Activated T-helper 1 cell treated with anti-CD3 and anti-CD28 coated beads, Interleukin-12 subunit alpha, Interleukin-12 subunit beta, Interleukin-2, Interleukin-4 antibody, amounts not matched to agents 30 ng/mL and 10 ng/mL and 1 ng/mL, durations not matched to agents 14 hours and 24 hours and 36 hours (primary cell): ENCODE data around the gene ARHGEF33. TPM values are rescaled to one million over a fixed set of nuclear protein-coding genes. Genes with fewer than 3 reads are reported as not detected.

ENCODE experiments used
- DNase-seq: peaks from one replicate; pipeline ENCODE4 v3.0.0; 2021; ENCODE audit warnings: low spot score
- H3K27ac Mint-ChIP-seq: one replicate; pipeline ENCODE4 v1.8.0; 2021; ENCODE audit warnings: mild to moderate bottlenecking, mixed read lengths
- H3K27me3 Mint-ChIP-seq: one replicate; pipeline ENCODE4 v1.8.0; 2022; ENCODE audit warnings: mild to moderate bottlenecking, moderate library complexity, mixed read lengths; ENCODE audit not compliant: insufficient read depth
- H3K36me3 Mint-ChIP-seq: one replicate; pipeline ENCODE4 v1.8.0; 2021; ENCODE audit warnings: low read depth, mixed read lengths
- H3K4me1 Mint-ChIP-seq: one replicate; pipeline ENCODE4 v1.8.0; 2021; ENCODE audit warnings: low read depth, mixed read lengths
- H3K4me3 Mint-ChIP-seq: one replicate; pipeline ENCODE4 v1.8.0; 2021; ENCODE audit warnings: mild to moderate bottlenecking, moderate library complexity, mixed read lengths
- H3K9me3 Mint-ChIP-seq: one replicate; pipeline ENCODE4 v1.8.0; 2021; ENCODE audit warnings: mixed read lengths
- intact Hi-C: fragments of 100-400 bp; cut with micrococcal nuclease; formaldehyde crosslinking; loops from one replicate; pipeline ENCODE4 v1.15.1; 2024
- total RNA-seq: library from RNA; stranded (reverse); gene quantifications from 2 replicates; pipeline ENCODE4 v1.2.3, GENCODE V29; 2022

The ARHGEF33 gene
- total RNA-seq: 0.15 and 0.36 TPM in 2 replicates

- Mint-ChIP-seq H3K36me3 (no peaks in the 10 kb centered on the region), H3K4me1 (no peaks in the 10 kb centered on the region), H3K4me3 (no peak within 1 kb of the TSS), H3K9me3 (no peaks in the 10 kb centered on the region), H3K27ac (no peak within 1 kb of the TSS), H3K27me3 (peaks cover 6% of the 10 kb centered on the region)
- no peak for DNase-seq
- intact Hi-C loops: no loop called here
Observed at GRCh38 chr2:38889575-38889974, at the start of gene ARHGEF33. ARHGEF33 (plus strand) TSS chr2:38889875; CDS start chr2:38919448, 29,573 bp downstream.

GRCh38 chr2:38850045-38850444, 39.6 kb upstream of the ARHGEF33 start:
- Mint-ChIP-seq H3K27me3 (no peaks in the 10 kb centered on the region), H3K4me1 (peaks cover 6% of the 10 kb centered on the region), H3K36me3 (peaks cover 30% of the 10 kb centered on the region), H3K9me3 (no peaks in the 10 kb centered on the region), H3K27ac (no peak overlapping the region), H3K4me3 (no peak overlapping the region)
- intact Hi-C loops: no loop called here
- no peak for DNase-seq

GRCh38 chr2:38856165-38856564, 33.5 kb upstream of the ARHGEF33 start:
- DNase-seq: no peak
- Mint-ChIP-seq H3K9me3 (no peaks in the 10 kb centered on the region), H3K27me3 (no peaks in the 10 kb centered on the region), H3K4me3 (no peak overlapping the region), H3K36me3 (peaks cover 28% of the 10 kb centered on the region), H3K27ac (no peak overlapping the region), H3K4me1 (no peaks in the 10 kb centered on the region)
- intact Hi-C loops: no loop called here

- DNase-seq: no peak
- no peak overlapping the region for H3K4me3 Mint-ChIP-seq
- H3K27ac Mint-ChIP-seq: no peak overlapping the region
- H3K36me3 Mint-ChIP-seq: peaks cover 36% of the 10 kb centered on the region
- peaks cover 11% of the 10 kb centered on the region for H3K4me1 Mint-ChIP-seq
- no peaks in the 10 kb centered on the region for H3K9me3 Mint-ChIP-seq
- H3K27me3 Mint-ChIP-seq: no peaks in the 10 kb centered on the region
- intact Hi-C loops: no loop called here
Observed at GRCh38 chr2:38862476-38862875, 27.2 kb upstream of the ARHGEF33 start.

- Mint-ChIP-seq H3K4me3 (no peak overlapping the region), H3K27ac (peak overlapping the region; percentile 36), H3K9me3 (no peaks in the 10 kb centered on the region), H3K36me3 (peaks cover 38% of the 10 kb centered on the region), H3K27me3 (no peaks in the 10 kb centered on the region), H3K4me1 (peaks cover 11% of the 10 kb centered on the region)
- intact Hi-C loops: no loop called here
- no peak for DNase-seq
Observed at GRCh38 chr2:38863061-38863695, 26.5 kb upstream of the ARHGEF33 start.

GRCh38 chr2:38866773-38867443, 22.8 kb upstream of the ARHGEF33 start:
- no peaks in the 10 kb centered on the region for H3K27me3 Mint-ChIP-seq
- no peak overlapping the region for H3K4me3 Mint-ChIP-seq
- H3K9me3 Mint-ChIP-seq: peaks cover 18% of the 10 kb centered on the region
- peaks cover 29% of the 10 kb centered on the region for H3K36me3 Mint-ChIP-seq
- no peak overlapping the region for H3K27ac Mint-ChIP-seq
- H3K4me1 Mint-ChIP-seq: peaks cover 11% of the 10 kb centered on the region
- intact Hi-C loops: no loop called here
- no peak for DNase-seq

- H3K4me3 Mint-ChIP-seq: no peak overlapping the region
Observed at GRCh38 chr2:38871432-38871831, 18.2 kb upstream of the ARHGEF33 start.

GRCh38 chr2:38873763-38874162, 15.9 kb upstream of the ARHGEF33 start:
- DNase-seq: no peak
- H3K4me1 Mint-ChIP-seq: peaks cover 24% of the 10 kb centered on the region
- H3K36me3 Mint-ChIP-seq: peaks cover 17% of the 10 kb centered on the region
- intact Hi-C loops: loop anchor here (10.0 kb wide), 1 partner anchor 499 kb away; the partner anchor contains the start of gene ATL2
- H3K9me3 Mint-ChIP-seq: peaks cover 27% of the 10 kb centered on the region
- H3K27me3 Mint-ChIP-seq: no peaks in the 10 kb centered on the region
- no peak overlapping the region for H3K27ac Mint-ChIP-seq
- no peak overlapping the region for H3K4me3 Mint-ChIP-seq

More at GRCh38 chr2:38871432-38871831, 18.2 kb upstream of the ARHGEF33 start:
- intact Hi-C loops: loop anchor here (10.0 kb wide), 1 partner anchor 497 kb away; the partner anchor contains the start of gene ATL2
- peaks cover 24% of the 10 kb centered on the region for H3K4me1 Mint-ChIP-seq
- H3K9me3 Mint-ChIP-seq: peaks cover 27% of the 10 kb centered on the region
- no peak for DNase-seq
- no peak overlapping the region for H3K27ac Mint-ChIP-seq
- H3K36me3 Mint-ChIP-seq: peaks cover 25% of the 10 kb centered on the region
- no peaks in the 10 kb centered on the region for H3K27me3 Mint-ChIP-seq

- Mint-ChIP-seq H3K36me3 (peaks cover 13% of the 10 kb centered on the region), H3K4me3 (peak overlapping the region; percentile 99), H3K27me3 (no peaks in the 10 kb centered on the region), H3K4me1 (peaks cover 24% of the 10 kb centered on the region), H3K27ac (peak overlapping the region; percentile 96), H3K9me3 (peaks cover 14% of the 10 kb centered on the region)
- intact Hi-C loops: loop anchor here (5.0 to 10.0 kb wide), 2 partner anchors 123 to 500 kb away; partner anchors contain the start of genes ATL2 and SRSF7
- no peak for DNase-seq
Observed at GRCh38 chr2:38875227-38875575, 14.5 kb upstream of the ARHGEF33 start.

GRCh38 chr2:38875576-38876367, 13.9 kb upstream of the ARHGEF33 start, which contains the start of the genes DHX57 and MORN2:
DHX57 (minus strand) TSS chr2:38875934; CDS start chr2:38868405, 7,529 bp downstream.
MORN2 (plus strand) TSS chr2:38875976.
- intact Hi-C loops: loop anchor here (1.0 to 10.0 kb wide), 3 partner anchors 97 to 501 kb away; partner anchors contain the start of genes ATL2, GEMIN6 and SRSF7
- Mint-ChIP-seq H3K36me3 (peaks cover 13% of the 10 kb centered on the region), H3K27me3 (no peaks in the 10 kb centered on the region), H3K4me1 (peaks cover 24% of the 10 kb centered on the region), H3K9me3 (peaks cover 13% of the 10 kb centered on the region), H3K27ac (peak within 1 kb of the TSS; percentile 96), H3K4me3 (peak within 1 kb of the TSS; percentile 99)
- DNase-seq: peak; percentile 78

- intact Hi-C loops: loop anchor here (1.0 to 10.0 kb wide), 3 partner anchors 98 to 502 kb away; partner anchors contain the start of genes ATL2, GEMIN6 and SRSF7
- Mint-ChIP-seq H3K9me3 (peaks cover 11% of the 10 kb centered on the region), H3K36me3 (peaks cover 12% of the 10 kb centered on the region), H3K4me1 (peaks cover 24% of the 10 kb centered on the region), H3K27me3 (no peaks in the 10 kb centered on the region), H3K4me3 (peak overlapping the region; percentile 99), H3K27ac (peak overlapping the region; percentile 96)
- no peak for DNase-seq
Observed at GRCh38 chr2:38876407-38876806, 13.3 kb upstream of the ARHGEF33 start.

- Mint-ChIP-seq H3K4me3 (no peak overlapping the region), H3K27me3 (peaks cover 2% of the 10 kb centered on the region), H3K9me3 (no peaks in the 10 kb centered on the region), H3K36me3 (no peaks in the 10 kb centered on the region), H3K27ac (no peak overlapping the region), H3K4me1 (no peaks in the 10 kb centered on the region)
- no peak for DNase-seq
- intact Hi-C loops: no loop called here
Observed at GRCh38 chr2:38886063-38886462, 3.6 kb upstream of the ARHGEF33 start.
